ENCODE measurements around the gene COA3. TPM values are rescaled to one million over a fixed set of nuclear protein-coding genes. Genes with fewer than 3 reads are reported as not detected.

The COA3 gene
- total RNA-seq, 1 experiment from 2014 or later = 74.2 TPM

DNA sequence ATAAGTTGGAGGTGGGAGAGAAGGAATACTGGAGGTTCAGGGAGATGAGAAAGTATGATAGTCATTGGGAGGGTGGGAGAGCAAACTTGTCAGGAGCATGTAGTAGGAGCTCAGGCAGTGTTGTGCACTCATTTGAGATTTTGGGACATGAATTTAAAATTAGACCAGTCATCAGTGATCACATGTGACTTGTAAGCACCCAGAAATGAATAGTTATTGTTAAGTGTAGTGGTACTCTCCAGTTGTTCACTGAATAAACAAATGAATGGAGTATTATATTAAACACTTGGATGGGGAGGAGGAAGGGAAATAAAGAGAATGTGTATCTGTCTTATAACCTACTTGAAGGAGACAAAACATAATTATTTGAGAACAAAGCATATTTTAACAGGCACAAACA is 32.5 kb upstream of the COA3 start:
- no peaks in the 10 kb centered on the region for H4K20me1 ChIP-seq (ENCODE audit: control insufficient read depth, insufficient read depth, insufficient read length)
- no peak overlapping the region for H3K27ac ChIP-seq (ENCODE audit: insufficient read length, low read depth, low read length)
- H3K4me1 Mint-ChIP-seq = peaks cover 14 to 17% of the 10 kb centered on the region in 2 experiments
- H3K9me3 ChIP-seq (ENCODE audit: control insufficient read depth, low read depth, low read length) = no peaks in the 10 kb centered on the region
- no peak overlapping the region for H3K4me3 Mint-ChIP-seq
- peaks cover 8 to 24% (median 22%) of the 10 kb centered on the region in 3 experiments; a peak in 6 of 7 replicates for H3K36me3 Mint-ChIP-seq (ENCODE audit: insufficient read depth in 1 of 3, low read depth in 3 of 3)
- H3K79me2 ChIP-seq (ENCODE audit: insufficient read depth, low read length) = peaks cover 5% of the 10 kb centered on the region; the same call in 1 of the 2 replicates
- no peak overlapping the region for H3K18ac ChIP-seq (ENCODE audit: insufficient read length, low read depth, low read length)
- no peak overlapping the region for H2AK5ac ChIP-seq (ENCODE audit: insufficient read length, low read length)
- TF ChIP-seq, protein P1, sequence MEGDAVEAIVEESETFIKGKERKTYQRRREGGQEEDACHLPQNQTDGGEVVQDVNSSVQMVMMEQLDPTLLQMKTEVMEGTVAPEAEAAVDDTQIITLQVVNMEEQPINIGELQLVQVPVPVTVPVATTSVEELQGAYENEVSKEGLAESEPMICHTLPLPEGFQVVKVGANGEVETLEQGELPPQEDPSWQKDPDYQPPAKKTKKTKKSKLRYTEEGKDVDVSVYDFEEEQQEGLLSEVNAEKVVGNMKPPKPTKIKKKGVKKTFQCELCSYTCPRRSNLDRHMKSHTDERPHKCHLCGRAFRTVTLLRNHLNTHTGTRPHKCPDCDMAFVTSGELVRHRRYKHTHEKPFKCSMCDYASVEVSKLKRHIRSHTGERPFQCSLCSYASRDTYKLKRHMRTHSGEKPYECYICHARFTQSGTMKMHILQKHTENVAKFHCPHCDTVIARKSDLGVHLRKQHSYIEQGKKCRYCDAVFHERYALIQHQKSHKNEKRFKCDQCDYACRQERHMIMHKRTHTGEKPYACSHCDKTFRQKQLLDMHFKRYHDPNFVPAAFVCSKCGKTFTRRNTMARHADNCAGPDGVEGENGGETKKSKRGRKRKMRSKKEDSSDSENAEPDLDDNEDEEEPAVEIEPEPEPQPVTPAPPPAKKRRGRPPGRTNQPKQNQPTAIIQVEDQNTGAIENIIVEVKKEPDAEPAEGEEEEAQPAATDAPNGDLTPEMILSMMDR (conservative IDR thresholded peaks at IDR 0.05) = no peak
- no peak overlapping the region for H4K8ac ChIP-seq (replicated peaks; ENCODE audit: insufficient read length, low read depth, low read length)
- no peaks in the 10 kb centered on the region for H3K27me3 ChIP-seq (ENCODE audit: insufficient read depth, low read length)
- H3K4me1 ChIP-seq (ENCODE audit: insufficient read depth, low read length) = no peaks in the 10 kb centered on the region
- no peak overlapping the region for H2BK12ac ChIP-seq (ENCODE audit: insufficient read length, low read depth, low read length)
- no peak overlapping the region for H2BK15ac ChIP-seq (ENCODE audit: low read depth, low read length)
- no peak overlapping the region for H4K5ac ChIP-seq (ENCODE audit: insufficient read length, low read depth, low read length)
- H3K9me3 Mint-ChIP-seq = no peaks in the 10 kb centered on the region; a peak in 1 of 5 replicates
- H3K27ac Mint-ChIP-seq = no peak overlapping the region
- H3K4me2 ChIP-seq (ENCODE audit: insufficient read depth, insufficient read length, low read length) = no peak overlapping the region
- no peak for DNase-seq
- H2AFZ ChIP-seq (ENCODE audit: low read length) = no peak overlapping the region
- peaks cover 3% of the 10 kb centered on the region for H3K79me1 ChIP-seq (ENCODE audit: insufficient read depth, low read depth, low read length, poor library complexity, severe bottlenecking)
- H2BK20ac ChIP-seq (ENCODE audit: low read depth, low read length, poor library complexity, severe bottlenecking) = no peak overlapping the region
- H3T11ph ChIP-seq (ENCODE audit: low read length) = no peak overlapping the region
- no peak overlapping the region for H3K14ac ChIP-seq (ENCODE audit: insufficient read depth, low read length)
- H3K23me2 ChIP-seq (ENCODE audit: insufficient read length, low read depth, low read length, poor library complexity, severe bottlenecking) = peaks cover 9% of the 10 kb centered on the region
- H3K23ac ChIP-seq (ENCODE audit: insufficient read length, low read depth, low read length) = no peak overlapping the region
- H2BK5ac ChIP-seq (ENCODE audit: insufficient read length, low read length) = no peak overlapping the region
- no peak overlapping the region for H2BK120ac ChIP-seq (ENCODE audit: low read depth, low read length, poor library complexity, severe bottlenecking)
- H3K9ac ChIP-seq (ENCODE audit: extremely low read depth, insufficient read length, low read length) = no peak overlapping the region
- peaks cover 20% of the 10 kb centered on the region for H3K27me3 Mint-ChIP-seq (ENCODE audit: low read depth)
- no peak overlapping the region for H3K56ac ChIP-seq (ENCODE audit: insufficient read length, low read depth, low read length)
- no peak overlapping the region for H3K4ac ChIP-seq (ENCODE audit: low read depth, low read length)
- H4K91ac ChIP-seq (ENCODE audit: insufficient read length, low read depth, low read length) = no peak overlapping the region

All from H9 (cell line).